ENCODE results near the gene CXCR2. TPM values are rescaled to one million over a fixed set of nuclear protein-coding genes. Genes with fewer than 3 reads are reported as not detected.

CXCR2 gene
- polyA plus RNA-seq, 3 donors, result 0.14 to 0.74 (median 0.36) TPM

DNA sequence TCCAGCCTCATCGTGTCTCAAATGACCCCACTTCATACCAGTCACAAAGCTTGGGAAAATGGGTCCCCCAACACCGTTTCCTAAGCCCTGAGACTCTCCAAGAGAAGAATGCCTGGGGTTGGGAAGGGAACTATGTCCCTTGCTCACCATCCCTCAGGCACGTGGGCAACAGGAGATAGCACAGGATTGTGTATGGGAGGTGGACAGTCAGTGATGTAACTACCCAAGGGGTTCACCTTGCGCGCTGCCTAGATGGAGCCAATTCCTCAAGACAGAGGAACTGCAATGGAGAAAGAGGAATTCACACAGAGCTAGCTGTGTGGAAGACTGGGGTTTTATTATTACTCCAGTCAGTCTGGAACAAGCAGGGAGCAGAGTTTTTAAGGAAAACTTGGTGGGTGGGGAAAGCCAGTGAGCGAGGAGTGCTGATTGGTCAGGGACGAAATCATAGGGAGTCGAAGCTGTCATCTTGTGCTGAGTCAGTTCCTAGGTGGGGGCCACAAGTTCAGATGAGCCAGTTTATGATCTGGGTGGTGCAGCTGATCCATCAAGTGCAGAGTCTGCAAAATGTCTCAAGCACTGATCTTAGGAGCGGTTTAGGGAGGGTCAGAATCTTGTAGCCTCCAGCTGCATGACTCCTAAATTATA, 54.8 kb downstream of the CXCR2 start:
- DNase-seq, result no peak

DNA sequence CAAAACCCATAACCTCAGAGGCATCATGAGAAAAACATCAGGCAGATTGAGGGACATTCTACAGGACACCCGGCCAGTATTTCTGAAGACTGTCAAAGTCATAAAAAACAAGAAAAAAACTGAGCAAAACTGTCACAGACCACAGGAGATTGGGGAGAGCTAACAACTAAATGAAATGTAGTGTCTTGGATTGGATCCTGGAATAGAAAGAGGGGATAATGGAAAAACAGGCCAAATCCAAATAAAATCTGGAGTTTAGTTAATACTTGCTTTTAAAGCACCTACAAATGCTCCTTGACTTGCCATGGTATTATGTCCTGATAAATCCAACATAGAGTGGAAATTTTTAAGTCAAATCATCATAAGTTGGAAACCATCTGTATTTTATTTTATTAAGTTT, 58.5 kb downstream of the CXCR2 start:
- DNase-seq, result no peak

DNA sequence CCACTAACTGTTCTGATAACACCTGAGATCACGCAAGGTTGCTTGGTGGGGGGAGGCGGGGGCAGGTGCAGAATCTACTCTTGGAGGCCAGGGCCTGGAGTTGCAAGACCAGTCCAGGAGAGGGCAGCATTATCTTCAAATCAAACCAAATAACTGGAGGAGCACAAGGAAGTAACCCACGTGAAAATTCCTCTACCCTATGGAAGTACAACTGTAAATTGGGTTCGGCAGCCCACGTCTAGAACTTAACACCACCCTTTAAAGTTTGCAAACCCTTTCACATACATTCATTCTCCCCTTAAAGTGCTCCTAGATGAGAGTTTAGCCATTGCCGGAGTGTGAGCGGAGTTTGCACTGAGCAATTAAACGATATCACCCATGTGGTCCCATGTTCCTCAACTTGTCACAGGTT, 60.5 kb downstream of the CXCR2 start:
- peak; percentile 49 for DNase-seq

Other genes with a start within 250 kb of the CXCR2 start
- gene TNS1, start 123.0 kb upstream of the CXCR2 start, polyA plus RNA-seq (ENCODE audit: insufficient read length in 3 of 3), result 10 to 100 TPM; 56.6 to 75.9 (median 67.8) TPM
- under 1 TPM; 0.08 to 0.43 (median 0.36) TPM for gene RUFY4, start 56.8 kb upstream of the CXCR2 start, polyA plus RNA-seq (ENCODE audit: insufficient read length in 3 of 3)
- under 1 TPM in 1 of 3 donors, not detected in 2; 0.07 TPM for gene CXCR1, start 40.9 kb downstream of the CXCR2 start, polyA plus RNA-seq (ENCODE audit: insufficient read length in 3 of 3)
- 100 to 1,000 TPM; 235 to 239 (median 237) TPM for gene ARPC2, start 91.2 kb downstream of the CXCR2 start, polyA plus RNA-seq (ENCODE audit: insufficient read length in 3 of 3)
- 1 to 10 TPM; 1.8 to 2.7 (median 2.2) TPM for gene GPBAR1, start 135.0 kb downstream of the CXCR2 start, polyA plus RNA-seq (ENCODE audit: insufficient read length in 3 of 3)
- gene AAMP, start 144.1 kb downstream of the CXCR2 start, polyA plus RNA-seq (ENCODE audit: insufficient read length in 3 of 3), result 100 to 1,000 TPM; 137 to 150 (median 144) TPM
- 100 to 1,000 TPM; 115 to 131 (median 115) TPM for gene PNKD, start 144.5 kb downstream of the CXCR2 start, polyA plus RNA-seq (ENCODE audit: insufficient read length in 3 of 3)
- 10 to 100 TPM; 86.5 to 96.9 (median 90.6) TPM for gene TMBIM1, start 166.5 kb downstream of the CXCR2 start, polyA plus RNA-seq (ENCODE audit: insufficient read length in 3 of 3)
- 1 to 10 TPM; 5.6 to 7.6 (median 6.2) TPM for gene CATIP, start 230.8 kb downstream of the CXCR2 start, polyA plus RNA-seq (ENCODE audit: insufficient read length in 3 of 3)

Measured in renal pelvis (tissue), 4 donors.